ENCODE measurements around the gene GDAP1L1.
A peak's percentile ranks its signal among the peaks of the same experiment; 100 is the strongest.
"Not testable (repeated sequence)": the region's sequence is repeated elsewhere in the genome, so short reads cannot be mapped to it uniquely, and the experiment has no call there.

GDAP1L1 gene

DNA sequence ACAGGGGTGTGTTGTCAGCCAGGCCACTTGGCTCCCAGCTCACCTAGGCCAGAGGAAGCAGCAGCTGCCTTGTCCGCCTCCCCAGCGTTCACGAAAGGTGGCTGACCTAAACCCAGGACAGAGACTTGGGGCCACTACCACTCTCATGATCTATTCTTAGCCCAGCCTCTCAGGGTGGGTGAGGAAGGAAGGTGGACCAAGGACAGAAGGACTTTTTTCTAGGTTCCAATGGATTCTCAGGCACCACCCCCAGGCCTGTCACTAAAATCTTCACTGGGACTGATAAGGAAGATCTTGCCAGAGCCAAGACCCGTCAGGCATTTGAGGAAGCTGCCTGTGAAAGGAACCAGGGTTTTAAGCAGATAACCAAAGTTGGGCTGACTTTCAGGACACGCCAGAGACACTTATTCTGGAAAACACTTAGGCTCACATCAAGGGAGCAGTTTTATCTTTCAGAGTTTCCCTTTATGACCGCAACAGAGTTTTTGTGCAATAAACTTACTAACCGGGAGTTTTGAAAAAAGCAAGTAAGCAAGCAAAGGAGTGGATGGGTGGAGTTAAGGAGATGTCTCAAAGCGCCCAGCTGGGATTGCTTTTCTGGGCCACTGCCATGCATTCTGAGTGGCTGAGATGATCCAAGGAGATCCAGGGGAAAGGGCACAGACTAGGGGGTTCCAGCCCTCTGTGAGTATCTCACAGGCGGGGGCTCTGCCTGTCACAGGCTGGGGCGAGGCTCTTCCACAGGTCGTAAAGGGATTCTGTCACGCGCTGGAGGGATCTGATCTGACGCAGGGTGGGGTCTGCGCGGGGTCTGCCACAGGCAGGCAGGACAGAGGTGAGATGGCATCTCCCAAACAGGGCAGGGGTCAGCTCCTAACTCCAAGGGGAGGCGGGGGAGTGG, 62.9 kb downstream of the GDAP1L1 start:
- DNase-seq: no peak

GRCh38 chr20:44310664-44311639, 63.8 kb downstream of the GDAP1L1 start, which contains the start of gene FITM2:
Gene FITM2, minus strand, starts transcription at chr20:44311202. Its CDS starts 54 bp downstream, at chr20:44311148.
- DNase-seq: peak; percentile 90 to 92

- DNase-seq: no peak
Measured at GRCh38 chr20:44314870-44315269, 67.8 kb downstream of the GDAP1L1 start.

GRCh38 chr20:44319839-44320422, 72.8 kb downstream of the GDAP1L1 start:
- DNase-seq: no peak

- no peak for DNase-seq
Measured at GRCh38 chr20:44324343-44324742, 77.2 kb downstream of the GDAP1L1 start.

DNA sequence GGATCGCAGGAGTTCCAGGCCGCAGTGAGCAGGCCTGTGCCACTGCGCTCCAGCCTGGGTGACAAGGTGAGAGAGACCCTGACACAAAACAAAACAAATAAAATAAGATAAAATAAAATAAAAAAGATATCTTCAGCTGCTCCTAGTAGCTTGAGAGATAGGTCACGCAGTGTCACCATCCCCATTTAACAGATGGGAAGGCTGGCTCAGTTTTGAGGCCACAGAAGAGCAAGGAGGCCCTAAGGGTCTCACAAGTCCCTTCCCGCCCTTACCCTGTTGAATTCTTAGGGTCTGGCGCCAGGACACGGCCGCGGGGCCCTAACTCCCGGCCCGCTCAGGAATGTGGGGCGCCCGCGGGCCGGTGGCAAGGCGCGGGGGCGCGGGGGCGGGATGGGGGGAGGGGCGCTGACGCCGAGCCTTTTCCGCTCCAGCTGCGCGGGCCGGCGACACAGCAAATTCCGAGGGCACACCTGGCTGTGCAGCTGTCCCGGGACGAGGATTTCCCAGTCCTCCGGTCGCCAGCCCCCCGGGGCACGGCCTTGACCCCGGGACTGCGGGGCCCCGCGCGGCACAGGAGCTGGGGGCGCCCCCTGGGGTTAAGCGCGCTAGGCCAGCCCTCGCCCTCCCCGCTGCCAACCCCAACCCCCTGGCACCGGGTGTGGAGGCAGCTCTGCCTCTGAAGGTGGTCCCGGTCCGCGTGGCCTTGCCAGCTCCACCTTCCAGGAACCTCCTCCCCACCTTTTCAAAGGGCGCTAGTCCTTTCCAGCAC, 79.5 kb downstream of the GDAP1L1 start:
- no peak for DNase-seq

GRCh38 chr20:44327748-44328147, 80.6 kb downstream of the GDAP1L1 start:
- DNase-seq: not testable (repeated sequence)

- no peak for DNase-seq
Measured at GRCh38 chr20:44328428-44328827, 81.3 kb downstream of the GDAP1L1 start.

Data from SHP77 (cell line).